ENCODE measurements around the gene SMG7.

DNA sequence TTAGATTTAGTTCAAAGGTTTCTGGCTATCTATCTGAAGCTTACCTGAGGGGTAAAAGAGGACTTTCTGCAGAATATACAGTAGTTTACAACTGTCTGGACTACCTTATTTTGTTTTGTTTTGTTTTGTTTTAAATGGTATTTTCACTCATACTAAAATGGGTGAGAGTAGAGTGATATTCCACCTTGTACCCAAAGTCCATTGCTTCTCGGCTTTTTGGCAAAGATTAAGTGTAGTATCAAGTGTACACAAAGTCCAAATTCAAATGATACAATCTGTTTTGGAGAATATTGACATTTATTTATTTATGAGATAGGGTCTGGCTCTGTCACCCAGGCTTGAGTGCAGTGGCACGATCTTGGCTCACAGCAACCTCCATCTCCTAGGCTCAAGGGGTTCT is 11.7 kb upstream of the SMG7 start:
- TF ChIP-seq, protein P1, sequence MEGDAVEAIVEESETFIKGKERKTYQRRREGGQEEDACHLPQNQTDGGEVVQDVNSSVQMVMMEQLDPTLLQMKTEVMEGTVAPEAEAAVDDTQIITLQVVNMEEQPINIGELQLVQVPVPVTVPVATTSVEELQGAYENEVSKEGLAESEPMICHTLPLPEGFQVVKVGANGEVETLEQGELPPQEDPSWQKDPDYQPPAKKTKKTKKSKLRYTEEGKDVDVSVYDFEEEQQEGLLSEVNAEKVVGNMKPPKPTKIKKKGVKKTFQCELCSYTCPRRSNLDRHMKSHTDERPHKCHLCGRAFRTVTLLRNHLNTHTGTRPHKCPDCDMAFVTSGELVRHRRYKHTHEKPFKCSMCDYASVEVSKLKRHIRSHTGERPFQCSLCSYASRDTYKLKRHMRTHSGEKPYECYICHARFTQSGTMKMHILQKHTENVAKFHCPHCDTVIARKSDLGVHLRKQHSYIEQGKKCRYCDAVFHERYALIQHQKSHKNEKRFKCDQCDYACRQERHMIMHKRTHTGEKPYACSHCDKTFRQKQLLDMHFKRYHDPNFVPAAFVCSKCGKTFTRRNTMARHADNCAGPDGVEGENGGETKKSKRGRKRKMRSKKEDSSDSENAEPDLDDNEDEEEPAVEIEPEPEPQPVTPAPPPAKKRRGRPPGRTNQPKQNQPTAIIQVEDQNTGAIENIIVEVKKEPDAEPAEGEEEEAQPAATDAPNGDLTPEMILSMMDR (conservative IDR thresholded peaks at IDR 0.05 in 1 of 2, IDR thresholded peaks at IDR 0.05 in 1 of 2; ENCODE audit: extremely low read depth in 1 of 2, insufficient read depth in 1 of 2, low read depth in 1 of 2, low read length in 2 of 2), result no peak
- no peak for TF ChIP-seq EZH2 (IDR thresholded peaks at IDR 0.05; ENCODE audit: borderline replicate concordance, low read length)

All from mammary epithelial cell (primary cell).